ENCODE data around the gene LRRC55.

Gene LRRC55, protein sequence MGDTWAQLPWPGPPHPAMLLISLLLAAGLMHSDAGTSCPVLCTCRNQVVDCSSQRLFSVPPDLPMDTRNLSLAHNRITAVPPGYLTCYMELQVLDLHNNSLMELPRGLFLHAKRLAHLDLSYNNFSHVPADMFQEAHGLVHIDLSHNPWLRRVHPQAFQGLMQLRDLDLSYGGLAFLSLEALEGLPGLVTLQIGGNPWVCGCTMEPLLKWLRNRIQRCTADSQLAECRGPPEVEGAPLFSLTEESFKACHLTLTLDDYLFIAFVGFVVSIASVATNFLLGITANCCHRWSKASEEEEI

GRCh38 chr11:57181678-57182305 is at the start of gene LRRC55:
Gene LRRC55 (plus strand): TSS chr11:57181953. CDS start chr11:57182023, 70 bp downstream.
- DNase-seq, result no peak

DNA sequence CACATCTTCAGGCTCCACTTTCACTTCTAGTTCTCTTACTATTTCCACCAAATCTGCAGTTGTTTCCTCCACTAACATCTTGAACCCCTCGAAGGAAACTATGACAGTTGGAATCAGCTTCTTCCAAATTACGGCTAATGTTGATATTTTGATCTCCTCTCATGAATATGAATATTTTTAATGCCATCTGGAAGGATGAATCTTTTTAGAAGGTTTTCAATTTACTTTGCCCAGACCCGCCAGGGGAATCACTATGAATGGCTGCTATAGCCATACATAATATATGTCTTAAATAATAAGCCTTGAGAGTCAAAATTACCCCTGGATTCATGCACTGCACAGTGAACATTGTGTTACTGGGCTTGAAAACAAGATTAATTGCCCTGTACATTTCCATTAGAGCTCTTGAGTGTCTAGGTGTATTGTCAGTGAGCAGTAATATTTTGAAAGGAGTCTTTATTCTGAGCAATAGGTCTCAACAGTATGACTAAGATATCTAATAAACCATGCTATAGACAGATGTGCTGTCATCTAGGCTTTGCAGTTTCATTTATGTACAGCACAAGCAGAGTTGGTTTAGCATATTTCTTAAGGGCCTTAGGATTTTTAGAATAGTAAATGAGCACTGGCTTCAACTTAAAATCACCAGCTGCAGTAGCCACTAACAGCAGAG is 48.3 kb upstream of the LRRC55 start:
- DNase-seq, result no peak

DNA sequence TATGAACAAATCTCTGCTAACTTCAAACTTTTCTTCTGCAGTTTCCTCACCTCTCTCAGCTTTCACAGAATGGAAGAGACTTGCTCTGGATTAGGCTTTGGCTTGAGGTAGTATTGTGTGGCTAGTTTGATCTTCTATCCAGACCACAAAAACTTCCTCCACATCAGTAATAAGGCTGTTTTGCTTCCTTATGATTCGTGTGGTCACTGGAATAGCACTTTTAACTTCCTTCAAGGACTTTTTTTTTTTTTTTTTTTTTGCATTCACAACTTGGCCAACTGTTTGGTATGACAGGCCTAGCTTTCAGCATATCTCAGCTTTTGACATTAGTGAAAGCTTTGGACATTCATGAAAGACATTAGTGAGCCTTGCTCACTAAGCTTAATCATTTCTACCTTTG is 47.5 kb upstream of the LRRC55 start:
- DNase-seq, result no peak

- no peak for DNase-seq
These were observed 46.6 kb upstream of the LRRC55 start for GRCh38 chr11:57135020-57135751.

DNA sequence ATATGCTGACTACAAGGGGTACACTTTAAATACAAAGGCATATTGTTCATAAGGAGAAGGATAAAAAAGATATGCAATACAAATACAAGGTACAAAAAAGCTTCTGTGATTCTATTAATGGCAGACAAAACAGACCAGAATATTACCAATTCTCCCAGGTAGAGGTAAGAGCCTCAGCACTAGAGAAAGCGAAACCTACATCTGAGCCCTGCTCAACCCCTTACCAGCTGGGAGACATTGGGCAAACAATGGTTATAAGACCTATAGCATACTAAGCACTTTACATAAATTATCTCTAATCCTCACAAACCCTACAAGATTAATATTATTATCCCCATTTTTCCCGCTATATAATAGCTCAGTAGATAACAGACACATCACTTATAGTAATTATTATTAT is 41.2 kb upstream of the LRRC55 start:
- no peak for DNase-seq

GRCh38 chr11:57143459-57143858 is 38.3 kb upstream of the LRRC55 start:
- DNase-seq, result no peak

GRCh38 chr11:57144075-57144474 is 37.7 kb upstream of the LRRC55 start:
- no peak for DNase-seq

- no peak for DNase-seq
These were observed 37.0 kb upstream of the LRRC55 start for GRCh38 chr11:57144531-57145320.

- no peak for DNase-seq
These were observed 35.5 kb upstream of the LRRC55 start for GRCh38 chr11:57146301-57146700.

DNA sequence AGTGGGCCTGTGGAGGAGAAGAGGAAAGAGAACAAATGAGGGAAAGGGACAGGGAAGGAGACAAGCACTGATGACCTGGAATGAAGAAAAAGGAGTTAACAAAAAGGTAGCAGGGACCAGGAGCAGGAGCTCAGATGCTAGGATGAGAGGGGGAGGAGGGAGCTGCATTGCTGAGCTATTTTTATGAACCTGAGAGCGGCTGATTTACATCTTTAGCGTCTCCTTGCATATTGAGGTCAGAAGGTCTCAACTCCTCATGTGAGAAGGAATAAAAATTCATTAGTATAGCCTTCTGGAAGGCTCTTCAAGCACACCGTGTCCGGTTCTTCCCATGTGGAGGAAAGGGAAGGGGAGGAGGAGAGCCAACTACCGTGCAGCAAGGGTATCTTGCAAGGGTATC is 33.1 kb upstream of the LRRC55 start:
- no peak for DNase-seq

DNA sequence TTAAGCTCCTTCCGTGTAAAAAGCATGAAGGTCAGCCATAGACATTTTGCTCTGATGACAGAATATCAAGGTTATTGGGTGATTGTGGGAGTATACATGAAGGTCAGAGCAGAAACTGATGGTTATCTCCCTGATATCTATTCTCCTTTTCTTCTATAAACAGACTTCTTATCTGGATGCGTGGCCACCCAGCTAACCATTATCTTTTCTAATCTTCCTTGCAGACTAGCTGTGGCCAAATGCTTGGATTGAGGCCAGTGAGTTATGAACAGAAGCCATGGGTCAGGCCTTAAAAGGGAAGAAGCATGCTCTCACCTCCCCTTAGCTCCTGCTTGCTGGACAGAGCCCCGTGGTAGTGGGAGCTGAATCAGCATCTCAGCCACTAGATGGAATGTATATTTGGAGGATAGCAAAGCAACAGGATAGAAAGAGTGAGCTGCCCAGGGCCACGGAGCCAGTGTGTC is 31.3 kb upstream of the LRRC55 start:
- no peak for DNase-seq

GRCh38 chr11:57152134-57152533 is 29.6 kb upstream of the LRRC55 start:
- no peak for DNase-seq

DNA sequence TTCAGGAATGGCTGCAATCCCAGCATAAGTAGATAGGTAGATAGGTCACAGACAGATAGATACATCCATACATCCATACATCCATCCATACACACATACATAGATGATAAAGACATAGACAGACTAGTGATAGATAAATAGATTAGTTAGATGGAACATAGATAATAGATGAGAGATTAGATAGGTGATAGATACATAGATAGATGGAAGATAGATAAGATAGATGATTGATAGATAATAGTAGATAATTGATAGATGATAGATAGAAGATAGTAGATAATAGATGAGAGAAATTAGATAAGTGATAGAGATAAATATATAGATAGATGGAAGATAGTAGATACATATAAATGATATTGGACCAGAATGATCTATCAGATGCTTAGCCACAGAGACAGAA is 28.3 kb upstream of the LRRC55 start:
- no peak for DNase-seq

DNA sequence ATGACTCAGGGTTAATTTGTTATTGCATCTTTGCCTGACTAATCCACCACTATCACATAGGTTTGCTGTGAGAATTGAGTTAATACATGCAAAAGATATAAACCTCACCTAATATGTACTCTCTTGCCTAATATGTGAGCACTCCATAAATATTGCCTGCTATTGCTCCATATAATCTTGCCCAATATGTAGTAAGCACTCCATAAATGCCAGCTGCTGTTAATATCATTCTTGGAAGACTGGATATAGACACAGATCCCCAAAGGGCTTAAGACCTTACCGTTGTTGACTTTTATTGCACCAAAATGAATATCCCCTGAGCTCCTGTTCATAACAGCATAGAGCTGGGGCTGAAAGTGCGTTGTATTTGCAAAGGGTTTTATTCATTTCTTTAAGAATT is 27.0 kb upstream of the LRRC55 start:
- no peak for DNase-seq

GRCh38 chr11:57155400-57155799 is 26.4 kb upstream of the LRRC55 start:
- no peak for DNase-seq

DNA sequence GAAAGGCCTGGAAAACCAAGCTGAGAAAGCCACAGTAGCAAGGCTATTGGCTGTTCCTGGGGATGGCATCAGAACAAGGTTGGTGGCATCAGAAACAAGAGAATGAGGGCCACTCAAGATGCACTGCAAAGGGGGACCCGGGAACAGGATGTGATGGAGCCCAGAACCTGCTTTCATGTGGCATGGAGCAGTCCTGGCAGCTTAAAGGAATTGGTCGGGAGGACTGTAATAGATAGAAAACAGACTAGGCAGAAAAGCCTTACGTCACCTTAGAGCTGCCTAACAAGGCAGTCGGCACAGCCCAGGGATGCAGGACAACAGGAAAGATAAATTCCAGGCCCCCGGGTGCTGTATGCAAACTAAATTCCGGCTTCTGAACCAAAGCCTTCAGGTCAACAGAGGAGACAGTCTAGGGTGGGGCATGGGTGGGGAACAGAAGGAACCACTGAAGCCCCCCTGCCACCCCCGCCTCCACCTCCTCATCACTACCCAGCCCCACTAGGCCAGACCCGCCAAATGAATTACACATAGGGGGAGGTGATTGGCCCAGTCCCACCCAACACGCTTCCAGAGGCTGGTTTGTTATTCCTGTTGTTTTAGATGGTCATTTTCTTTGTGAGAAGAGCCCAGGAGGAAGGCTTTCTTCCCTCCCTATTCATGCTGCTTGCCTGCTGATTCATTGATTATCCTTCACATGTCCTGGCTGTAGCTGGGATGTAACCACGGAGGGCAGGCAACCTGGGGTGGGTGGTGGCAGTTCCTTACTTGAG is 25.7 kb upstream of the LRRC55 start:
- DNase-seq, result no peak

DNA sequence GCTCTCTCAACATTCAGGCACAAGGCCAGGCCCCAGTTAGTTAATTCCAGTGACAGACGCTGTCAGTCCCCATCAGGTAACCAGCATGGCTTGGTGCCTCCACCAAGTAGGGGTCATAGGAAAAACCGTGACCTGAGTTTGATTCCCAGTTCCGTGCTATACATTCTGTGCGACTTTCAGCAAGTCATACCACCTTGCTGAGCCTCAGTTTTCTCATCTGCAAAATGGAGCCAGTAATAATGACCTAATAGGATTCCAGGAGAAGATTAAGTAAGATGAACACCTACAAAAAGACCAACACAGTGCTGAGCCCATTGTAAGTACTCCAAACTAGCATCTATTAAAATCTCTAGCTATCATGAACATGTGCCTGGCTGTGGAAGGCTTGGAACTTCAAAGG is 24.8 kb upstream of the LRRC55 start:
- DNase-seq, result no peak

GRCh38 chr11:57157624-57158023 is 24.1 kb upstream of the LRRC55 start:
- DNase-seq, result no peak

DNA sequence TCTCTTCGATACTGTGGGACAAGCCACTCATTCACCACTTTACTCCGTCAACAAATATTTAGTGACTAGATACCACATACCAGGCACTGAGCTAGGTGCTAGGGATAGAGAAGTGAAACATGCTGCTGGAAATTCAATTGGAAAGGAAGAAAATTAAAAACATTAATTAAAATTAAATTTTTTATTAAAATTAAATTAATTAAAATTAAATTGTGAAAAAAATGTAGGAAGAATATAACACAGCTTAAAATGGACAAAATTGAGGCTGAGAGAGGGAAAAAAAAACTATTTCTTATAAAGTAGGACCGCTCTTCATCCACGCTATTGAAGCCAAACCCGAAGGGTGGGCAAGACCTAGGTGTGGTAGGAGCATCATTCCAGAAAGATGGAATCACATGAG is 23.6 kb upstream of the LRRC55 start:
- no peak for DNase-seq

DNA sequence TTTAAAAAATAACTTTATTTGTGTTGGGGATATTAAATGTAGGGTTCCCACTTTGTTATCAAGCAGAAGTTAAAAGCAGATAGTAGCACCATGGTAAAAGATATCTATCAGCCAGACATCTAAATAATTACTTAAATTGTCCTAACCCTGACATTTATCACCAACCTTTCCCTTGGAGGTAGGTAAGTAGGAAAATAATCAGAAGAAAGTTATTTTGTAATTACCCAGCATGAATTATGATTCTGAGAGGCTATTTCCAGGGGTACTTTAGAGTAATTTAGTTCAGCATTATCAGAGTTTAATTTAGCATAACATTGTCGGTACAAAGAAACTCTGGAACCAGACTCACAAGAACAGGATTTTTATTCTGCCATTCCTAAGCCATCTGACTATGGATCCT is 23.2 kb upstream of the LRRC55 start:
- DNase-seq, result no peak

GRCh38 chr11:57160665-57161064 is 21.1 kb upstream of the LRRC55 start:
- no peak for DNase-seq

DNA sequence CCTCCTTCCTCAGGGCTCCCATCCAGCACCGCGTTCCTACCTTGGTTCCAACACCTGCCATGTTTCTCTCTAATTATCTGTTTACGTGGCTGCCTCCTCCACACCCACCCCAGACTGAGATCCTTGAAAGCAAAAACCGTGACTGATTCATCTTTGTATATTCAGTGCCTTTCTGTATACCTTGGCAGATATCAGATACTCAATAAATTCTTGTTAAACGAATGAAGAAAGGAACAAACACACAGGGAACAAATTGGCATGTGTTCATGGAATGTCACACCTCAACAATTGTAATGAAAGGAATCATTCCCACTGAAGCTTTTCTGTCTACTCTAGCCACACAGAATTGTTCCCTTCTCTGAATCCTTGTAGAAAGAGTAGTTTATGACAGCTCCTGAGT is 20.4 kb upstream of the LRRC55 start:
- DNase-seq, result no peak
